ENCODE data around the gene COL15A1. TPM values are rescaled to one million over a fixed set of nuclear protein-coding genes. Genes with fewer than 3 reads are reported as not detected.

The COL15A1 gene
- total RNA-seq, 1 experiment from 2014 or later, result 4.2 TPM

GRCh38 chr9:98972716-98973115 lies 29.0 kb downstream of the COL15A1 start:
- DNase-seq (ENCODE audit: low read depth), result no peak

- DNase-seq (ENCODE audit: low read depth), result no peak
Observed at GRCh38 chr9:98973171-98973570, 29.5 kb downstream of the COL15A1 start.

- no peak for DNase-seq (ENCODE audit: low read depth)
Observed at GRCh38 chr9:98973576-98973975, 29.9 kb downstream of the COL15A1 start.

- DNase-seq (ENCODE audit: low read depth), result no peak
Observed at GRCh38 chr9:98974106-98974505, 30.4 kb downstream of the COL15A1 start.

GRCh38 chr9:98974554-98974953 lies 30.8 kb downstream of the COL15A1 start:
- no peak for DNase-seq (ENCODE audit: low read depth)

GRCh38 chr9:98974994-98975712 lies 31.4 kb downstream of the COL15A1 start:
- DNase-seq (ENCODE audit: low read depth), result peak; percentile 79

- DNase-seq (ENCODE audit: low read depth), result no peak
Observed at GRCh38 chr9:98975838-98976237, 32.1 kb downstream of the COL15A1 start.

GRCh38 chr9:98977246-98977714 lies 33.6 kb downstream of the COL15A1 start:
- DNase-seq (ENCODE audit: low read depth), result no peak

GRCh38 chr9:98977813-98978212 lies 34.1 kb downstream of the COL15A1 start:
- no peak for DNase-seq (ENCODE audit: low read depth)

- no peak for DNase-seq (ENCODE audit: low read depth)
Observed at GRCh38 chr9:98978231-98978681, 34.5 kb downstream of the COL15A1 start.

GRCh38 chr9:98980291-98980690 lies 36.6 kb downstream of the COL15A1 start:
- no peak for DNase-seq (ENCODE audit: low read depth)

GRCh38 chr9:98983295-98984268 lies 39.9 kb downstream of the COL15A1 start:
- DNase-seq (ENCODE audit: low read depth), result peak; percentile 98

GRCh38 chr9:98985596-98985995 lies 41.9 kb downstream of the COL15A1 start:
- DNase-seq (ENCODE audit: low read depth), result no peak

- no peak for DNase-seq (ENCODE audit: low read depth)
Observed at GRCh38 chr9:98986866-98987651, 43.4 kb downstream of the COL15A1 start.

- DNase-seq (ENCODE audit: low read depth), result peak; percentile 100
Observed at GRCh38 chr9:98989036-98990000, 45.6 kb downstream of the COL15A1 start.

GRCh38 chr9:98990181-98990870 lies 46.6 kb downstream of the COL15A1 start:
- DNase-seq (ENCODE audit: low read depth), result no peak

GRCh38 chr9:98992107-98992884 lies 48.6 kb downstream of the COL15A1 start:
- DNase-seq (ENCODE audit: low read depth), result no peak

- DNase-seq (ENCODE audit: low read depth), result peak; percentile 39
Observed at GRCh38 chr9:98992885-98993569, 49.3 kb downstream of the COL15A1 start.

- peak; percentile 44 for DNase-seq (ENCODE audit: low read depth)
Observed at GRCh38 chr9:98993570-98993945, 49.9 kb downstream of the COL15A1 start.
